ENCODE results near the gene MT1B.
"Not testable (repeated sequence)": the region's sequence is repeated elsewhere in the genome, so short reads cannot be mapped to it uniquely, and the experiment has no call there.

Gene MT1B

DNA sequence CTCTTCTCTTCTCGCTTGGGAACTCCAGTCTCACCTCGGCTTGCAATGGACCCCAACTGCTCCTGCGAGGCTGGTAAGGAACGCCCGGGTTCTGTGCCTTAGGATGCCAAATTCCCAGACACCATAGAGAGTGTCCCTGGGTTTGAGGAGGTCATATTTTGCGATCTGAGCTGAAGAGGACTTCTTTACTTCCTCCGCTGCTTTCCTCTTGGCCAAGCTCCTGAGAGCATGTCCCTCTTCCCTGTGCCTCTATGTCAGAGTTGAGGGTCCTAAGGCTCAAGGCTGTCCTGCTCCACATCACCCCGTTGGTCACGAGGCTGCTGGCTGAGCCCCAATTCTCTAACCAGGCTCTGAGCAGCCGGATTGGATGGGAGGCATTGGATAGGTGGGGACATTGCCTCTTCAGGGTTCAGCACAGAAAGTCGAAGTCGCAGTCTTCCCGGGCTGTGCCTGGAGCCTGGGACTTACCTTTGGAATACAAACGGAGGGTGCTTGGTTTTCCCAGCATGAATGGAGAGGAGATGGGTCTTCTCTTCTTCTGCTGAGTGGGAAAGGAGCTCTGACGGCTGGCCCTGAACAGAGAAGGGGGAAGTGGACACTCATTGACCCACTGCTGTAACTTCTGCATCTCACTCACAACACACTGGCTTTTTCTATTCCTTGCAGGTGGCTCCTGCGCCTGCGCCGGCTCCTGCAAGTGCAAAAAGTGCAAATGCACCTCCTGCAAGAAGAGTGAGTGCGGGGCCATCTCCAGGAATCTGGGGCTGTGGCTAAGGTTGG is 18.3 kb downstream of the MT1B start:
- Histone ChIP-seq H3K4me3 (ENCODE audit: low read length) (no peak overlapping the region), H3K9me3 (ENCODE audit: low read length) (peaks cover 3% of the 10 kb centered on the region), H3K27me3 (ENCODE audit: insufficient read depth, low read length) (peaks cover 91% of the 10 kb centered on the region), H3K4me1 (ENCODE audit: insufficient read depth, low read length) (no peaks in the 10 kb centered on the region), H2AFZ (ENCODE audit: low read depth, low read length) (no peak overlapping the region), H3K36me3 (ENCODE audit: insufficient read depth, low read length) (no peaks in the 10 kb centered on the region)

DNA sequence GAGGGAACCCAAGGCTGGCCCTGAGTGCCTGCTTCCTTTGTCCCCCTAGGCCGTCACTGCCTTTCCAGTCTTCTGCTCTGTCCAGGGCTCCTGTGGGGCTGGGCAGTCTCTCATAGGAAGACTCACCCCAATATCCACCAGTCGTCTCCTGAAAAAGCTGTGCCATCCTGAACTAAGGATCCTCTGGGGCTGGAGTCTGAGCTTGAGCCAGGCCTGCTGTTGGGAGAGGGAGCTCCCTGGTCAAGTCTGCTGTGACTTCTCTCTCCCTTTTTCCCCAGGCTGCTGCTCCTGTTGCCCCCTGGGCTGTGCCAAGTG is 18.9 kb downstream of the MT1B start:
- Histone ChIP-seq H3K27me3 (ENCODE audit: insufficient read depth, low read length) (peaks cover 92% of the 10 kb centered on the region), H3K4me1 (ENCODE audit: insufficient read depth, low read length) (no peaks in the 10 kb centered on the region), H2AFZ (ENCODE audit: low read depth, low read length) (no peak overlapping the region), H3K9me3 (ENCODE audit: low read length) (peaks cover 3% of the 10 kb centered on the region), H3K4me3 (ENCODE audit: low read length) (no peak overlapping the region), H3K36me3 (ENCODE audit: insufficient read depth, low read length) (no peaks in the 10 kb centered on the region)

DNA sequence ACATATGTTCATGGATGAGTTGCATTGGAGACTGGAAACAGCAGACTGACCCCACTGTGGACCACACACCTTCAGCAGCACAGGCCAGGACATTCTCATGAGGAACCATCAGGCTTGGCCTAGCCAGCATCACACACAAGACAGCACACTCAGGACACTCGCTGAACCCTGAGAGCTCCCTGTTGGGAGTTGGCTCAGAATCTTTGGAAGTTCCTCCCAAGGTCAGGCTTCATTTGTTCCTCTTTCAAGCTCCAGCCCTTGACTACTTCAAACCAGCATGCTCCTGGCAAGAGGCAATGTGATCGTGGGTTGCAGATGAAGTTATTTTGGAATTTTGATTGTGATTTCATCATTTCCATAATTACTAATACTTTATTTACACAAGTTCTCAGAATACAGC is 20.0 kb downstream of the MT1B start:
- H3K36me3 ChIP-seq (ENCODE audit: insufficient read depth, low read length); H3K4me1 ChIP-seq (ENCODE audit: insufficient read depth, low read length); H2AFZ ChIP-seq (ENCODE audit: low read depth, low read length); H3K4me3 ChIP-seq (ENCODE audit: low read length); H3K9me3 ChIP-seq (ENCODE audit: low read length): not testable (repeated sequence)
- peaks cover 91% of the 10 kb centered on the region for H3K27me3 ChIP-seq (ENCODE audit: insufficient read depth, low read length)

DNA sequence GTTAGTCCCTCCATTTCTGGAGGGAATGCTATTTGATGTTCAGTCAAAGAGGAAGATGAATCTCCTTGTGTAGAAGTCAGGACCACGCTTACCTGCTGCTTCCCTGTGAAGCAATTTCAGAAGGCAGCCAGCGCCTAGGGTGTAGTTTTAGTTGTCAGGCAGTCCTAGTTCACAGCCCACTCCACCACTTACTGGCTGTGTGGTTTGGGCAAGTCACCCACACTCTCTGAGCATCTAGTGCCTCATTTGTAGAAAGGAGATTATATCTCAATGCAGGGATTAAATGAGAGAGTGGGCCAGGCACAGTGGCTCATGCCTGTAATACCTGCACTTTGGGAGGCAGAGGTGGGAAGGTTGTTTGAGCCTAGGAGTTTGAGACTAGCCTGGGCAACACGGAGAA is 20.5 kb downstream of the MT1B start:
- not testable (repeated sequence) for H3K4me3 ChIP-seq (ENCODE audit: low read length); H3K36me3 ChIP-seq (ENCODE audit: insufficient read depth, low read length); H3K9me3 ChIP-seq (ENCODE audit: low read length); H3K4me1 ChIP-seq (ENCODE audit: insufficient read depth, low read length); H2AFZ ChIP-seq (ENCODE audit: low read depth, low read length)
- peaks cover 91% of the 10 kb centered on the region for H3K27me3 ChIP-seq (ENCODE audit: insufficient read depth, low read length)

DNA sequence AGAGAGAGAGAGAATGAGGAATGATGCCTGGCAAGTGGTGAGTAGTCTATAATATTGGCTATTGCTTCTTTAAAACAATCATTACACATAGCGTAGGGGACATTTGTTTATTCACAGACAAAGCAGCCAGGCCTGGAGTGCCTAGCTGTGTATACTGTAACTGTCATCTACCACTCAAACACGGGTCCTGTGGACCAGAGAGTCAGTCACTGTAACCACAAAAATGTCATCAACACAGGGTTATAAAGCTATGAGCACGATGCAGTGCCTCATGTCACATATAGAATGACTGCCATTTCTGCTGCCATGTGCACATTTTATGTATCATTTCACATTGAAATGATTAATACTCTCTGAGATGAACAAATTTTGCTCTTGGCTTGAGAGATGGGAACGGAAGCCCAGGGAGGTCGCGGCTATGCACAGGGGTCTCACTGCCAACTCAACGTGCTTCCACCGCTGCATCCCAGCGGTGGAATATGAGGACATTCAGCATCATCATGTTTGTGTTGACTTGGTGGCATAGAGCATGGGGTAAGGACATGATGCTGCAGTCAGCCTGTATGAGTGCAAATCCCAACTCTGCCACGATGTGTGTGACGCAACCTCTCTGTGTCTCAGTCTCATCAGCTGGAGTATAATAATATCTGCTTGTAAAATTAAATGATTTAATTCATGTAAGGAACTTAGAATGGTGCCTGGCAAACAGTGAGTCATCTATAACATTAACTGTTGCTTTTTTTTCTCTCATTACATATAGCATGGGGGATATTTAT is 21.3 kb downstream of the MT1B start:
- H3K36me3 ChIP-seq (ENCODE audit: insufficient read depth, low read length): no peaks in the 10 kb centered on the region
- H3K4me3 ChIP-seq (ENCODE audit: low read length): no peak overlapping the region
- H3K4me1 ChIP-seq (ENCODE audit: insufficient read depth, low read length): no peaks in the 10 kb centered on the region
- H3K9me3 ChIP-seq (ENCODE audit: low read length): no peaks in the 10 kb centered on the region
- no peak overlapping the region for H2AFZ ChIP-seq (ENCODE audit: low read depth, low read length)
- peaks cover 91% of the 10 kb centered on the region for H3K27me3 ChIP-seq (ENCODE audit: insufficient read depth, low read length)

DNA sequence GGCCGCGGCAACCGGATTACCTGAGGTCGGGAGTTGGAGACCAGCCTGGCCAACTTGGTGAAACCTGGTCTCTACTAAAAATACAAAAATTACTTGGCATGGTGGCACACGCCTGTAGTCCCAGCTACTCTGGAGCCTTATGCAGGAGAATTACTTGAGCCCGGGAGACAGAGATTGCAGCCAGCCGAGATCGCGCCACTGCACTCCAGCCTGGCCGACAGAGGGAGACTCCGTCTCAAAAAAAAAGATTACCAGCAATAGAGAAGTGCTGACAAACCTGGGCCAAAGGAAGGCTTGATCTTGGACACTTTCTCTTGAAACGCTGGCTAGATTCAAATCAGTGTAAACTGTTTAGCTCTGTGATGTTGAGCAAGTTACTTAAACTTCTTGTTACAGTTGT is 22.2 kb downstream of the MT1B start:
- Histone ChIP-seq H3K36me3 (ENCODE audit: insufficient read depth, low read length) (no peaks in the 10 kb centered on the region), H2AFZ (ENCODE audit: low read depth, low read length) (no peak overlapping the region), H3K4me3 (ENCODE audit: low read length) (no peak overlapping the region), H3K27me3 (ENCODE audit: insufficient read depth, low read length) (peaks cover 87% of the 10 kb centered on the region), H3K9me3 (ENCODE audit: low read length) (no peaks in the 10 kb centered on the region), H3K4me1 (ENCODE audit: insufficient read depth, low read length) (no peaks in the 10 kb centered on the region)

DNA sequence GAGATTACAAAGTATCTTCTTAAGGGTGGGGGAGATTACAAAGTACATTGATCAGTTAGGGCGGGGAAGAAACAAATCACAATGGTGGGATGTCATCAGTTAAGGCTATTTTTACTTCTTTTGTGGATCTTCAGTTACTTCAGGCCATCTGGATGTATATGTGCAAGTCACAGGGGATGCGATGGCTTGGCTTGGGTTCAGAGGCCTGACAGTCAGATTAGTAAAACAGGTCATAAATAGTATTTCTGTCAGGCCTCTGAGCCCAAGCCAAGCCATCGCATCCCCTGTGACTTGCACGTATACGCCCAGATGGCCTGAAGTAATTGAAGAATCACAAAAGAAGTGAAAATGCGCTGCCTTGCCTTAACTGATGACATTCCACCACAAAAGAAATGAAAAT is 22.9 kb downstream of the MT1B start:
- peaks cover 83% of the 10 kb centered on the region for H3K27me3 ChIP-seq (ENCODE audit: insufficient read depth, low read length)
- H3K4me3 ChIP-seq (ENCODE audit: low read length); H2AFZ ChIP-seq (ENCODE audit: low read depth, low read length); H3K36me3 ChIP-seq (ENCODE audit: insufficient read depth, low read length); H3K9me3 ChIP-seq (ENCODE audit: low read length); H3K4me1 ChIP-seq (ENCODE audit: insufficient read depth, low read length): not testable (repeated sequence)

DNA sequence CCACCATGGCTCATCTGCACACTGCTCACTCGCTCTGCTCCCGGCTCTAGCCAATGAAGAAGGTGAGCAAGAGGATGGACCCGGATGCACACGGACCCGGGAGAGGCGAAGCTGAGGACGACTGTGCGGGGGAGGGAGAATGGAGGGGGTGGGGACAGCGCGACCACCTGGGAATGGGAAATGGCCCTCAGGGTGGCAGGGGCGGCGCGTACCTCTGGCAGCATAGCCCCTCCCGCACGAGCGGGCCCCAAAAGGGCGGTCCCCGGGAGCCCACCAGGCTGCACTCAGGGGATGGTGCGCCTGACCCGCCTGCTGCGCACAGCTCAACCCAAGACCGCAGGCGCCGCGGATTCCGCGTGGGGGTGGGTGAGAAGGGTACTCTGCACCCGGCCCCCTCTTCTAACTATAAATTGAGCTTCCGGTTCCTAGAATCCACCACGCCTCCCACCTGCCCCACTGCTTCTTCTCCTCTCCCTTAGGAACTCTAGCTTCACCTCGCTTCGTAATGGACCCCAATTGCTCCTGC is 24.1 kb downstream of the MT1B start:
- no peaks in the 10 kb centered on the region for H3K36me3 ChIP-seq (ENCODE audit: insufficient read depth, low read length)
- H3K4me1 ChIP-seq (ENCODE audit: insufficient read depth, low read length): peaks cover 2% of the 10 kb centered on the region
- no peak overlapping the region for H3K4me3 ChIP-seq (ENCODE audit: low read length)
- H3K27me3 ChIP-seq (ENCODE audit: insufficient read depth, low read length): peaks cover 72% of the 10 kb centered on the region
- H2AFZ ChIP-seq (ENCODE audit: low read depth, low read length): no peak overlapping the region
- H3K9me3 ChIP-seq (ENCODE audit: low read length): no peaks in the 10 kb centered on the region

DNA sequence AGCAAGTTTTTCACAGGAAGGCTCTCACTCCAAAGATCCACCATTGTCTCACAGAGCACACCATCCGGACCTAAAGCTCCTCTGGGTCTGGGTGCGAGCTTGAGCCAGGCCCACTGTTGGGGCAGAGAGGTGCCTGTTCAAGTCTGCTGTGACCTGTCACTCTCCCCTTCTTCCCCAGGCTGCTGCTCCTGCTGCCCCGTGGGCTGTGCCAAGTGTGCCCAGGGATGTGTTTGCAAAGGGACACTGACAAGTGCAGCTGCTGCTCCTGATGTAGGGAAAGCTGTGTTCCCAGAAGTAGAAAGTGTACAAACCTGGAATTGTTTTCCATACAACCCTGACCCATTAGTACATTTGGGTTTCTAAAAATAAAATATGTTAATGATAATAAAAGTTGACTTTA is 25.8 kb downstream of the MT1B start:
- Histone ChIP-seq H3K4me1 (ENCODE audit: insufficient read depth, low read length) (peaks cover 18% of the 10 kb centered on the region), H3K27me3 (ENCODE audit: insufficient read depth, low read length) (peaks cover 58% of the 10 kb centered on the region), H2AFZ (ENCODE audit: low read depth, low read length) (no peak overlapping the region), H3K9me3 (ENCODE audit: low read length) (no peaks in the 10 kb centered on the region), H3K36me3 (ENCODE audit: insufficient read depth, low read length) (no peaks in the 10 kb centered on the region), H3K4me3 (ENCODE audit: low read length) (no peak overlapping the region)

DNA sequence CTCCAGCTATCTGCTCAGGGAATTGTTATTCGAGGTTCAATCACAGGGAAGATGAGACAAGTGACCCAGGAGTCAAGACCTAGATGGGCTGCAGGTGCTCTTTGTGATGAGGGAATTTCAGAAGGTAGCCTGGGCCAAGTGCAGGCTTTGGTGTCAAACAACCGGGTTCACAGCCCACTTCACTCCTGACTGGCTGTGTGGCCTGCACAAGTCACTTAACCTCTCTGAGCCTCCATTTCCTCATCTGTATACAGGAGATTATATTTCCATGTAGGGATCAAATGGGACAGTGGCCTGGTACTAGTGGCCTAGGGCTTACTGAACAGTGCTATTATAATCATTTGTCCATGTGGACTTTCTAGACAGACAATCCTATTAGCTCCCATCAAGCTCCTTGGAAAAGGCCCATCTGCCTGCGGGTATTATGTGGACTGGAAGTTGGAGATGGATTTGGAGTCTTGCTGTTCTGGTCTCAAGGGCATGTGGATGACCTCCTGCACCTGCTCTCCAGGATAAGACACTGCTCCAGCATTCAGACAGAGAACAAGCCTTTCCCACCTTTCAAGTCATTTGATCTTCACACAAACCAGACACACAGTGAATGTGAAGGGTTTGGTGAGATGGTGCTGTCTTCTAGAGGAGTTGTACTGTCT is 27.5 kb downstream of the MT1B start:
- Histone ChIP-seq H3K9me3 (ENCODE audit: low read length) (no peaks in the 10 kb centered on the region), H3K27me3 (ENCODE audit: insufficient read depth, low read length) (peaks cover 48% of the 10 kb centered on the region)

DNA sequence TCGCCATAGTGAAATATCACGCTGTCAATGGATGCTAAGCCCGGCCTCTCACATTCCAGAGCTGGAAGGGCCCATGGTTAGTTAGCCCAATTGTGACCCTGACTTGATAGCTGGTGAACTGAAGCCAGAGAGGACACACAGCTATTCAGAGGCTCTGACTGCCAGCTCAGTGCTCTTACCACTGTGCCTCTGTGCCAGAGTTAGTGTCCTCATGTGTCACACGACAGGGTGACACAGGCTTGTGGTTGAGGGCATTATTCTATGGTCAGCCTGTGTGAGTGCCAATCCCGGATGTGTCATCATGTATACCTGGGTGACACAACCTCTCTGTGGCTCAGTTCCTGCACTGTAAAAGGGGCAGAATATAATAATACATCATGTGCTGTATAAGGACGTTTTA is 28.1 kb downstream of the MT1B start:
- Histone ChIP-seq H3K27me3 (ENCODE audit: insufficient read depth, low read length) (peaks cover 46% of the 10 kb centered on the region), H2AFZ (ENCODE audit: low read depth, low read length) (no peak overlapping the region), H3K4me3 (ENCODE audit: low read length) (no peak overlapping the region), H3K4me1 (ENCODE audit: insufficient read depth, low read length) (peaks cover 24% of the 10 kb centered on the region), H3K9me3 (ENCODE audit: low read length) (no peaks in the 10 kb centered on the region), H3K36me3 (ENCODE audit: insufficient read depth, low read length) (no peaks in the 10 kb centered on the region)

More for the DNA sequence above, 27.5 kb downstream of the MT1B start:
- H3K4me3 ChIP-seq (ENCODE audit: low read length): no peak overlapping the region
- H2AFZ ChIP-seq (ENCODE audit: low read depth, low read length): no peak overlapping the region
- peaks cover 24% of the 10 kb centered on the region for H3K4me1 ChIP-seq (ENCODE audit: insufficient read depth, low read length)
- no peaks in the 10 kb centered on the region for H3K36me3 ChIP-seq (ENCODE audit: insufficient read depth, low read length)

DNA sequence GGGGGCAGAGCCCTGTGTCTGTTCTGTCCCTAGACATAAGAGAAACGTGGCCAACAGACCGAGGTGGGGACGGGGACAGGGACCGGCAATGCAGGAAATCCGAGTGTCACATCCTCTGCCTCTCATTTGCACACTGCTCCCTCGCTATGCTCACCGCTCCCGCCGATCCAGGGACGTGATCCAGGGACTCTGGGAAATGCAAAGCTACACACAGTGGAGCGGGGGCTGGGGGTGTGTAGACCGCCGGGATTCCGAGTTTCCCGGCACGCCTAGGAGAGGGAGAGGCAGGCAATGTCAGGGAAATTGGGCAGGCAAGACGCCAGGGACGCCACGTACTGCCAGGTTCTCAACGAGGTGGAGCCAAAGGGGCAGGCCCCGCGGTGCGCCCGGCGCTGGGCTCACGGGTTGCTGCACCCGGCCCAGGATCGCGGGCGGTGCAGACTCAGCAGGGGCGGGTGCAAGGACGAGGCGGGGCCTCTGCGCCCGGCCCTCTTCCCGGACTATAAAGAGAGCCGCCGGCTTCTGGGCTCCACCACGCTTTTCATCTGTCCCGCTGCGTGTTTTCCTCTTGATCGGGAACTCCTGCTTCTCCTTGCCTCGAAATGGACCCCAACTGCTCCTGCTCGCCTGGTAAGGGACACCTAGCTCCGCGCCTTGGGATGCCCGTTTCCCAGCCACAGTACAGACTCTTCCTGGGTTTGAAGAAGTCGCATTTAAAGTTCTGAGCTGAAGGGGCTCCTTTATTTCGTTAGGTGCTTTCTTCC is 30.4 kb downstream of the MT1B start, which contains the start of gene MT1X:
MT1X (plus strand) TSS at position 532 of the 764 bp plus-strand sequence; CDS start at position 603, 71 bp downstream.
- H3K4me1 ChIP-seq (ENCODE audit: insufficient read depth, low read length): peaks cover 24% of the 10 kb centered on the region
- H3K9me3 ChIP-seq (ENCODE audit: low read length): peaks cover 2% of the 10 kb centered on the region
- no peaks in the 10 kb centered on the region for H3K36me3 ChIP-seq (ENCODE audit: insufficient read depth, low read length)
- H3K4me3 ChIP-seq (ENCODE audit: low read length): peak within 1 kb of the TSS; percentile 57
- peak within 1 kb of the TSS; percentile 93 for H2AFZ ChIP-seq (ENCODE audit: low read depth, low read length)
- H3K27me3 ChIP-seq (ENCODE audit: insufficient read depth, low read length): peaks cover 24% of the 10 kb centered on the region
